Activated B cell treated with CpG ODN at 0.5 μM for 24 hours (primary cell): ENCODE data around the gene NDUFAF8. TPM values are rescaled to one million over a fixed set of nuclear protein-coding genes. Genes with fewer than 3 reads are reported as not detected.

ENCODE experiments used
- ATAC-seq: fragments of 200-7000 bp; cut with Tn5 transposase; one replicate; pipeline ENCODE4 v1.10.0; 2021; ENCODE audit warnings: low read depth, mild to moderate bottlenecking, moderate library complexity
- CTCF ChIA-PET: fragments of 350-600 bp; sonication (Branson Sonifier 250); formaldehyde crosslinking; loops from one replicate; lab custom pipeline; 2021; ENCODE audit warnings: antibody characterized with exemption; lab: Charles Lee
- POLR2A ChIA-PET: fragments of 350-600 bp; sonication (Branson Sonifier 250); formaldehyde crosslinking; loops from one replicate; lab custom pipeline; 2021; ENCODE audit warnings: antibody characterized with exemption; lab: Charles Lee
- DNase-seq: peaks from one replicate; pipeline ENCODE4 v3.0.0; 2022
- H3K27ac Mint-ChIP-seq: one replicate; pipeline ENCODE4 v1.8.0; 2020; ENCODE audit warnings: mixed read lengths
- H3K27me3 Mint-ChIP-seq: one replicate; pipeline ENCODE4 v1.8.0; 2021; ENCODE audit warnings: mixed read lengths
- H3K36me3 Mint-ChIP-seq: one replicate; pipeline ENCODE4 v1.8.0; 2021; ENCODE audit warnings: low read depth, mixed read lengths
- H3K4me1 Mint-ChIP-seq: one replicate; pipeline ENCODE4 v1.8.0; 2021; ENCODE audit warnings: mixed read lengths
- H3K4me3 Mint-ChIP-seq: one replicate; pipeline ENCODE4 v1.8.0; 2020; ENCODE audit warnings: mild to moderate bottlenecking, mixed read lengths
- H3K9me3 Mint-ChIP-seq: one replicate; pipeline ENCODE4 v1.8.0; 2020; ENCODE audit warnings: mixed read lengths
- intact Hi-C: fragments of 100-400 bp; cut with micrococcal nuclease; formaldehyde crosslinking; loops from one replicate; pipeline ENCODE4 v1.15.1; 2024
- total RNA-seq: library from RNA; stranded (reverse); gene quantifications from 2 replicates; pipeline ENCODE4 v1.2.3, GENCODE V29; 2022
- TF ChIP-seq, protein P1 (sequence below): fragments of 200-600 bp; IDR thresholded peaks from one replicate; pipeline ENCODE4 v1.8.0; 2022; ENCODE audit warnings: antibody characterized with exemption, mild to moderate bottlenecking

NDUFAF8 gene
- total RNA-seq, 1 donor from 2014 or later, result 55.8 TPM

GRCh38 chr17:81289627-81290026 is 50.5 kb downstream of the NDUFAF8 start:
- H3K9me3 Mint-ChIP-seq, result no peaks in the 10 kb centered on the region
- POLR2A ChIA-PET, result no interaction called here
- no peak overlapping the region for H3K27ac Mint-ChIP-seq
- H3K4me3 Mint-ChIP-seq, result no peak overlapping the region
- TF ChIP-seq, protein P1, sequence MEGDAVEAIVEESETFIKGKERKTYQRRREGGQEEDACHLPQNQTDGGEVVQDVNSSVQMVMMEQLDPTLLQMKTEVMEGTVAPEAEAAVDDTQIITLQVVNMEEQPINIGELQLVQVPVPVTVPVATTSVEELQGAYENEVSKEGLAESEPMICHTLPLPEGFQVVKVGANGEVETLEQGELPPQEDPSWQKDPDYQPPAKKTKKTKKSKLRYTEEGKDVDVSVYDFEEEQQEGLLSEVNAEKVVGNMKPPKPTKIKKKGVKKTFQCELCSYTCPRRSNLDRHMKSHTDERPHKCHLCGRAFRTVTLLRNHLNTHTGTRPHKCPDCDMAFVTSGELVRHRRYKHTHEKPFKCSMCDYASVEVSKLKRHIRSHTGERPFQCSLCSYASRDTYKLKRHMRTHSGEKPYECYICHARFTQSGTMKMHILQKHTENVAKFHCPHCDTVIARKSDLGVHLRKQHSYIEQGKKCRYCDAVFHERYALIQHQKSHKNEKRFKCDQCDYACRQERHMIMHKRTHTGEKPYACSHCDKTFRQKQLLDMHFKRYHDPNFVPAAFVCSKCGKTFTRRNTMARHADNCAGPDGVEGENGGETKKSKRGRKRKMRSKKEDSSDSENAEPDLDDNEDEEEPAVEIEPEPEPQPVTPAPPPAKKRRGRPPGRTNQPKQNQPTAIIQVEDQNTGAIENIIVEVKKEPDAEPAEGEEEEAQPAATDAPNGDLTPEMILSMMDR, result no peak
- no peak for DNase-seq
- ATAC-seq, result no peak
- H3K27me3 Mint-ChIP-seq, result no peaks in the 10 kb centered on the region
- CTCF ChIA-PET, result no interaction called here
- intact Hi-C loops, result loop anchor here (2.0 to 5.0 kb wide), 2 partner anchors 107 to 313 kb away; no protein-coding TSS in a partner anchor
- H3K4me1 Mint-ChIP-seq, result peaks cover 51% of the 10 kb centered on the region
- peaks cover 39% of the 10 kb centered on the region for H3K36me3 Mint-ChIP-seq

GRCh38 chr17:81290230-81290629 is 51.1 kb downstream of the NDUFAF8 start:
- ChIA-PET POLR2A (interaction anchor here (1.9 kb wide), 1 partner anchor 193 kb away, joined by 8 read pairs; no protein-coding TSS in a partner anchor), CTCF (interaction anchor here (4.0 kb wide), 1 partner anchor 193 kb away, joined by 43 read pairs; no protein-coding TSS in a partner anchor)
- Mint-ChIP-seq H3K4me1 (peaks cover 46% of the 10 kb centered on the region), H3K27me3 (no peaks in the 10 kb centered on the region), H3K27ac (no peak overlapping the region), H3K9me3 (no peaks in the 10 kb centered on the region), H3K36me3 (peaks cover 39% of the 10 kb centered on the region), H3K4me3 (no peak overlapping the region)
- intact Hi-C loops, result loop anchor here (2.0 to 5.0 kb wide), 2 partner anchors 107 to 312 kb away; no protein-coding TSS in a partner anchor
- TF ChIP-seq, protein P1, result no peak
- ATAC-seq (no peak), DNase-seq (no peak)

Other genes starting within 250 kb of the NDUFAF8 start
- 35.1 and 36.6 TPM in 2 replicates for gene CHMP6, start 247.5 kb upstream of the NDUFAF8 start, total RNA-seq
- gene BAIAP2, start 204.2 kb upstream of the NDUFAF8 start, total RNA-seq, result 5.3 and 6.8 TPM in 2 replicates
- not detected in 2 replicates for gene PVALEF, start 73.8 kb upstream of the NDUFAF8 start, total RNA-seq
- 0.27 and 0.42 TPM in 2 replicates for gene AATK, start 73.1 kb upstream of the NDUFAF8 start, total RNA-seq
- 14.2 and 15.9 TPM in 2 replicates for gene CEP131, start 16.4 kb upstream of the NDUFAF8 start, total RNA-seq
- 82.9 and 102 TPM in 2 replicates for gene TEPSIN, start 263 bp upstream of the NDUFAF8 start, total RNA-seq
- gene SLC38A10, start 56.0 kb downstream of the NDUFAF8 start, total RNA-seq, result 75.9 and 97.1 TPM in 2 replicates
- 0.13 and 0.42 TPM in 2 replicates for gene BAHCC1, start 156.1 kb downstream of the NDUFAF8 start, total RNA-seq